GM18867 (cell line): Measurements from ENCODE around the gene CHRDL2.
"Not testable (repeated sequence)": the region's sequence is repeated elsewhere in the genome, so short reads cannot be mapped to it uniquely, and the experiment has no call there.

Source experiments
- ATAC-seq: cut with Tn5 transposase; IDR thresholded peaks from one replicate; pipeline ENCODE4 v1.9.1; 2021; ENCODE audit warnings: mild to moderate bottlenecking, moderate library complexity; ENCODE audit not compliant: unreplicated experiment

The CHRDL2 gene

DNA sequence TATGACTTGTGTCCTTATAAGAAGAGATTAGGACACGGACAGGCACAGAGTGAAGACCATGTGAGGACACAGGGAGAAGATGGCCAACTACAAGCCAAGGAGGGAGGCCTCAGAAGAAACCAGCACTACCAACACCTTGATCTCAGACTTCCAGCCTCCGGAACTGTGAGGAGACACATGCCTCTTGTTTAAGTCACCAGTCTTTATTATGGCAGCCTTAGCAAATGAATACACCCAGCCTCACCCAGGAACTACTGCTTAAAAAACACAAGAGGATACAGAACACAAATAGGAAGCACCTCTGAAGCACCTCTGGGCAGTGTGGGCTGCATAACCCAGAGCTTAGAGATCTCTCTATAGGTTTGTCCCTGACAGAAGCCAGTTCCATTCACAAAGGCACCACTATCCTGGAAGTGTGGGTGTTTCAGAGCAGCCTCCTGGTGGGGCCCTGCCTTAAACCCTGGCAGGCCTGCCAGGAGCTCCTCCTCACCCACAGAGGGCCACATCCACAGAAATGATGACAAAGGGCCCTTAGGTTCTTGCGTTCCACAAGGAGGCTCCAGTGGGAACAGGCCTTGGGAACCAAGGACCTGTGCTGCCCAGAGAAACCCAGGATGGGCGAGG, 58.8 kb downstream of the CHRDL2 start:
- ATAC-seq = no peak

DNA sequence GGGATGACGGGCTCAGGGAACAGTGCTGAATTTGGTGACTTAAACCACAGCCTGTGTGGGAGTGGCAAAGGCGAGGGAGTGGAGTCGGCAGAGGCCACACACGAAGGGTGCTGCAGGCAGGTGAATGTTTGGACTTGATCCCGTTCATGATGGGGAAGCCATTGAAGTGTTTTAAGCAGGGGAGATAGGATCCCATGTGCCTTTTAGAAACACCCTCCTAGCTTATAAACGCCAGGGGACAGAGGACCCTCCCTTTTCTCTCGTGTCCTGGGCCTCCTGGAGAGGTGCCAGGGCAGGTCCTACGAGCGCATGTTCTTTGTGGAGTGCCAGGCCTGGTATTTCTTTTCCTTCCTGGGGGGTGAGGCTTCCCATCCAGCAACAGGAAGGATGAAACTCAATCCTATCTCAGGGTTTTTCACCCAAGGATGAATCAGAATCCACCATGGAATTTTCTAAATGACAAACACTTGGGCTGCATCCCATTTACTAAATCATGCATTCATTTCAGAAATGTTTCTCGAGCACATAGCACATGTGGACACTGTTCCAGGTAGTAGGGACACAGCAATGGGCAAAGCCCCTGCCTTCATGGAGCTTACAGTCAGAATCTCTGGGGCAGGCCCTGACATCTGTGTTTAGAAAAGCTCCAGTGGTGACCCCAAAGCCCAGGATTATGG, 59.6 kb downstream of the CHRDL2 start:
- ATAC-seq = no peak

- no peak for ATAC-seq
Observed at GRCh38 chr11:74670171-74670570, 61.1 kb downstream of the CHRDL2 start.

DNA sequence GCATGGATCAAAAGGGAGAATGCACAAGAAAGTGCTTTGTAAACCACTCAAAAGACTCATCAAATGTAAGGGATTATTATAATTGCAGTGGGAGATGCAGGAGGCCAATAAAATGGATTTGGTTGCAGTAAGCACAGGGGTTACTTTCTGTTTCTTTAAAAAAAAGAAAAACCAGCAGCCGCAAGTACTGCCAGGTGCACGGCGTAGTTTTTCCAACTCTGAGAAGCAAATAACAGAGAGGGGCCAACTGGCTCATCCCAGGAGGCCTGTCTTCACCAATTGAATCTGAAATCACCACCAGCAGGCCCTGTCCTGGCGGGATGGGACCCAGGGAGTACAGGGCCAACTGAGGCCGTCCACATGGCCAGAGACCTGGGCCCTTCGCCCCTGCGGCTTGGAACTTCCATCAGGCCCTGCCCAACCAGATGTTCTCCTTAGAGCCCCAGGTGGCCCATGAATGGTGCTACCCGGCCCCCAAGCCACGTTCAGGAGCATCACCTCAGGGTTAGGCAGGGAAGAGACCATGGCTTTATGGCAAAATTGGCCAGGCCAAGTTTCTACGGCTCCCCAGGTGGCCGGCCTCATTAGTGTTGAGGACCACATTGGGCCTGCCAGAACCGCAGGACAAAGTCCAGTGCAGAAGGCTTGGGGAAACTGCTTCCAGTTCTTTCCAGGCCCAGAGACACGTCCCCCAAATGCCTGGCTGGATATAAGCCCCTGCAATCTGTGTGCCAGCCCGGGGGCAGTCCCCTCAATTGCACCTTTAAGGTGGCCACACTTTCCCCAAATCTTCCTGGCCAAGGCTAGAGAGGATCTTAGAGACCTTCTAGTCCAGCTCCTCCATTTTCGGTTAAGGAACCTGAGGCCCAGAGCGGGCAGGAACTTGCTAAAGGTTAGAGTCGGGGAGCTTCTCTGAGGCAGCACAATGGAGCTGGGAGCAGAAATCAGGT, 61.7 kb downstream of the CHRDL2 start:
- no peak for ATAC-seq

- no peak for ATAC-seq
Observed at GRCh38 chr11:74663315-74663714, 67.9 kb downstream of the CHRDL2 start.

GRCh38 chr11:74662487-74663103, 68.6 kb downstream of the CHRDL2 start:
- ATAC-seq = no peak

GRCh38 chr11:74659124-74659523, 72.1 kb downstream of the CHRDL2 start:
- not testable (repeated sequence) for ATAC-seq

DNA sequence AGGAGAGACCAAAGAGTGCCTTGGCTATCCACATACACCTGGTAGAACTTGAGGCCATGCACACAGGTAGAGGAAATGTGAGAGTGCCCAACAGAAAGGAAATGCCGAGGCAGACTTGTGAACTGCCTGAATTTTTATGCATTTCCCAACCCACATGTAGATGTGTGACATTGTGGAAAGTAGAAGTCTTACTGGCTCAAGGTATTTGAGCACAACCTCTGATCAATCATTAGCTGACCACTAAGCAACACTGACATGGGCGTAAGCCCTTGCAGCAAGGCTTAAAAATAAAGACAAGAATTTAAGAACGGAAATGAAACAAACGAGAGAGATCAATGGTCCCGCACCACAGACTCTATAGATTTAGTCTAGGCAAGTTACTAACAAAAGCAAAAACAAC, 76.2 kb downstream of the CHRDL2 start:
- ATAC-seq = no peak

DNA sequence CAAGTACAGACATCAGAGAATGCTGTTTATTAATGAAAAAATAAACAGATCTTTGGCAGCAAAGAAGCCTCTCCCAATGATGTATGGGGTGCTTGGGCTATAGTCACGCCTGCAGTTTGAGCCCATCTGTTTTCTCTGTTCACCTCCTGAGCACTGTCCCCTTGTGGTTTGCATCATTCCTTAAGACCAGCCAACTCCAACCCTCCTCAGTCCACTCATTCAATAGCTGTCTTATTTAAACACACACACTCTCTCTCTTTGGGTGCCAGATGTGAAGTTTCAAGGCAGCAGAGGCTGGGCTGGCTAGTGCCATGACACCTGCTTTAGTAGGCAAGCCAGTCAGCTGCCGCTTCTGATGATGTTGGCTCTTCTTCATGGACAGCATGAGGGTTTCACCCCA, 80.7 kb downstream of the CHRDL2 start:
- ATAC-seq = no peak

- no peak for ATAC-seq
Observed at GRCh38 chr11:74648894-74649293, 82.3 kb downstream of the CHRDL2 start.

DNA sequence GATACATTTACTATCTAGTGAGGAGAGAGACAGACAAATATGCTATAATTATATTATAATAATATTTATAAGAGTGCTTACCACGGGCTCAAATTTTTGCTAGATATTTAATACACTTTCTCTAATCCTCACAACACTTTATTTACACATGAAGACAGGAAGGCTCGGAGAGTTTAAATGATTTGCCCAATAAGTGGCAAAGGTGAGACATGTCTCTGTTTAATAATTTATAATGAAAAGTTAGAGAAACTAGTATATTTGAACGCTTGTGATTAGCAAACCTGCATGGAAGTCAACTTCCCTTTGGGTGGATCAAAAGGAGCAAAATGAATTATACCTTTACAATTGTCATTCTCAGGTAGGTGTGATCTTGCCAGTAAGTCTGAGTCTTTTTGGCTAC, 83.4 kb downstream of the CHRDL2 start:
- no peak for ATAC-seq

DNA sequence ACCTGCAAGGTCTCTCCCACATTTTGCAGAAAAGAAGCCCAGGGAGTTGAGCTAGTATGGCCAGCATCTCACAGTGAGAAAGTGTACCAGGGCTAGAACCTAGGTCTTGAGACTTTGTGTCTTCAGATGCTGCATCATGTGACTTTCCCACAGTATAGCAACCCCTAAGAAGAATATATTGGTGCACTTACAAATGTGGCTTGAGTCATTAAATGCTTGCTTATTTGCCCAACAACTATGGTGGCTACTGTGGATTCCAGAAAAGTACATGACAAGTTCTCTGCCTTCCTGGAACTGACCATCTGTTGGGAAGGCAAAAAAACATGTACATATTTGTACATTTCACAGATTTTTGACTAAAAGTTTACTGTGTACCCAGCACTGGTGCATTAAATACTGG, 83.8 kb downstream of the CHRDL2 start:
- ATAC-seq = no peak

DNA sequence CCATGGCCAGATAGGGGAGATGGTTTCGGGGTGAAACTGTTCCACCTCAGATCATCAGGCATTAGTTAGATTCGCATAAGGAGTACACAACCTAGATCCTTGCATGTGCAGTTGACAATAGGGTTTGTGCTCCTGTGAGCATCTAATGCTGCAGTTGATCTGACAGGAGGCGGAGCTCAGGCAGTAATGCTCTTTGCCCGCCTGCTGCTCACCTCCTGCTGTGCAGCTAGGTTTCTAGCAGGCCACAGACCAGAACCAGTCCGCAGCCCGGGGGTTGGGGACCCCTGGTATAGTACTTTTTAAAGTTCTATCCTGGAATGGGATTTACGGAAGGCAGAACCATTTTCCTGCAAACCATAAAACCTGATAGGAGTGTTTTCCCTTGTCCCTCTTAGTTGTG, 84.3 kb downstream of the CHRDL2 start:
- ATAC-seq = no peak
